ENCODE measurements around the gene CCDC137.

- no peak for TF ChIP-seq CTCF (conservative IDR thresholded peaks at IDR 0.05 in 1 of 2, IDR thresholded peaks at IDR 0.05 in 1 of 2; ENCODE audit: extremely low read depth in 1 of 2, insufficient read depth in 1 of 2, low read depth in 1 of 2, low read length in 2 of 2)
- no peak for TF ChIP-seq EZH2 (IDR thresholded peaks at IDR 0.05; ENCODE audit: borderline replicate concordance, low read length)
These were observed 50.7 kb downstream of the CCDC137 start for GRCh38 chr17:81717049-81717765.

All from mammary epithelial cell (primary cell).